NT2/D1 (cell line): Measurements from ENCODE around the gene SLITRK6.

Source experiments
- SUZ12 ChIP-seq: IDR thresholded peaks from 2 replicates; pipeline ENCODE4 v1.6.1; 2011; ENCODE audit not compliant: insufficient read length, insufficient read depth; ENCODE audit errors: extremely low read depth
- YY1 ChIP-seq: IDR thresholded peaks from 2 replicates; pipeline ENCODE4 v1.6.1; 2011; ENCODE audit not compliant: insufficient read length, insufficient read depth
- ZNF274 ChIP-seq: IDR thresholded peaks from 2 replicates; pipeline ENCODE4 v1.6.1; 2011; ENCODE audit warnings: mild to moderate bottlenecking, low read depth, low read length

DNA sequence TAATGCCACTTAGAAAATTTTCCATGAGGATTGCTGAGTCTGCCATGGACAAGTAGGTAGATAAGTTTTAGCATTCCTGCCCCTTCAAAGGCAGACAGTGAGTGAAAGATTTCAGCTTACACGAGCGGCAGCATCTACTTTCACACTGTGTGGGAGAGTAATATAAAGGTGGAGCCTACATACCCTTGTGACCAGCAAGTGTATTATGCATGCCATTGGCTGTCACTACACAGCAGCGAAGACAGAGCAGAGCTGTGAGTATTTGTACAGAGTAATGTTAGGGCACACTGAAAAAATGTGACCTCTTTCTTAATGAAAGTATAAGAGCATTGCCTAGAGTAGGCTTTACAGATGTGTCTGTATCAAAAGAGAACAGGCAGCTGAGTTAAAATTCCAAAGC is 14.0 kb downstream of the SLITRK6 start:
- TF ChIP-seq ZNF274 (no peak), YY1 (no peak), SUZ12 (no peak)
